Germinal center (tissue), 1 donor: ENCODE data around the gene SLC25A13.

Source experiments
- DNase-seq: peaks from one replicate; pipeline ENCODE4 v3.0.0; 2012; ENCODE audit warnings: mixed read lengths, low spot score

Gene SLC25A13

GRCh38 chr7:96238976-96239766 lies 82.7 kb downstream of the SLC25A13 start:
- no peak for DNase-seq

DNA sequence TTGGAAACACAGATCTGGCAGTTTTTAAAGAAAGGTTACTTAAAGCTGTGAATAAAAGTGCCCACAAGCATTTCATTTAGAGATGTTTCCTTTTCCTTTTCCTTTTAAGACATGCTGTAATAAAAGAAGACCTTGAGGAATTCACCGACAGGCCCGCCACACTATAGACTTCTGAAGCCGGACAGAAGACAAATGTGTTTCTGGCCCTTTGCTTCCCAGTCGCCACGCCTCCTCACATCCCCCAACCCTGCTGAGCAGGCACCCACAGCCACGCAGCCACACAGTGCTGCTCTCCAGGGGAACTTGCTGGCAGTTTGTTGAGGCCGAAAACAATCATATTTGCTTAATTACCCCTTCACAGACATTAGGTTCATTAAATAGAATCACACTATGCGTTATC lies 83.4 kb downstream of the SLC25A13 start:
- DNase-seq = no peak

DNA sequence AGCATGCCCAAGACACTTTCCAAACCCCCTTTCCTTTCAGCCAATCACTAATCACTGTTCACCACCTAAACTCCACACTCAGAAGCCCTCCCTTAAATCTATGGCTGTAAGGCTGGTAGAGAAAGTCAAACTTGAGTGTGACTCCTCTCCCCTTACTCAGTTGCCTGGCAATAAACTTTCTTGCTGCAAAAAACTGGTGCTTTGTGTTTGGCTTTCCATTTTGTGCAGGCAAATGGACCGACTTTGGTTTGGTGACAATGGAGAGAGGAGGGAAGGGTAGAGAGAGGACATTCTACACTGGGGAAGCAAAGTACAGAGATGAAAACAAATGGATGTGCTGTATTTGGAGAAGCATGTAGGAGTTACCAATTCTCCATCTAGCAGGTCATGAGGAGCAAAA lies 84.9 kb downstream of the SLC25A13 start:
- no peak for DNase-seq

- DNase-seq = no peak
These were observed 85.5 kb downstream of the SLC25A13 start for GRCh38 chr7:96236198-96237039.

DNA sequence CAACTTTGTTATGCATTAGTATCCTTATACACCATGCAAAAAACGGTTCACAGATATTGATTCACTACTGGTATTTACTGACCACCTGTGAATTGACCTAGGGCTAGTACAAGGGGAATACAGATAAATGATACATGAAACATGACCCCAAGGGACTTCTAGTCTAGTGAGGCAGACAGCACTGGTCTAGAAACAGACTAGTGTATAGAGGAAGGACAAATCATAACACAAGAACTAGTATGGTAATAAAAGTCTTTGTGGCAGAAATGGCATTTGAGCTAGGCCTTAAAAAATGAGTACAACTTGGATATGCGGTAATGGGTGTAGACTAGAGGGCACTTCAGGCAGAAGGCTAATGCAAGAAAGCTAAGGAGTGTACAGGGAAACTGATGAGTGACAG lies 86.6 kb downstream of the SLC25A13 start:
- no peak for DNase-seq

GRCh38 chr7:96233528-96234154 lies 88.3 kb downstream of the SLC25A13 start:
- no peak for DNase-seq

DNA sequence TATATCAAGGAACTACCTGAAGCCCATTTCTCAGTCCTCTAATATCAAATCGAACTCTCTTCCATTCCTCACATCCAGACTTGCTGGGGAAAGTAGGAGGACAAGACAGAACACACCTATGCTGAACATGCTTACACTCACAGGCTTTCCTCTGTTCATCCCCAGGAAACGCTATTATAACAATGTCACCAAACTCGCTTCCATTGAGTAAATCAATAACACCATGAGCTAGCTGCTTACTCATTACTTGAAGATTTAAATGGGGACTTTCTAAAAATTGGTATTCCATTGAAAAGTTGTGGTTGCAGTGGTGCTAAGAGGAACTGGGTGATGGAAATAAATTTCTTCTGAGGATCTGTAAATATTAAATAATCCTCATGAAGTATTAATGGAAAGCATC lies 88.8 kb downstream of the SLC25A13 start:
- DNase-seq = no peak

DNA sequence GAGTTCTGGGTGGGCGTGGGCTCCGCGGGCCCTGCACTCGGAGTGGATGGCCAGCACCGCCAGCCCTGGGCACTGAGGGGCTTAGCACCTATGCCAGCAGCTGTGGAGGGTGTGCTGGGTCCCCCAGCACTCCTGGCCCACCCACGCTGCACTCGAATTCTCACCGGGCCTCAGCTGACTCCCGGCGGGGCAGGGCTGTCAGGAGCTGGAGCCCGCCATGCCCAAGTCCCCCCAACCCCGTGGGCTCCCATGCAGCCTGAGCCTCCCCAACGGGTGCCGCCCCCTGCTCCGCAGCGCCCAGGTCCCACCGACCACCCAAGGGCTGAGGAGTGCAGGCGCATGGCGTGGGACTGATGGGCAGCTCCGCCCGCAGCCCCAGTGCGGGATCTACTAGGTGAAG lies 93.1 kb downstream of the SLC25A13 start:
- DNase-seq = no peak

DNA sequence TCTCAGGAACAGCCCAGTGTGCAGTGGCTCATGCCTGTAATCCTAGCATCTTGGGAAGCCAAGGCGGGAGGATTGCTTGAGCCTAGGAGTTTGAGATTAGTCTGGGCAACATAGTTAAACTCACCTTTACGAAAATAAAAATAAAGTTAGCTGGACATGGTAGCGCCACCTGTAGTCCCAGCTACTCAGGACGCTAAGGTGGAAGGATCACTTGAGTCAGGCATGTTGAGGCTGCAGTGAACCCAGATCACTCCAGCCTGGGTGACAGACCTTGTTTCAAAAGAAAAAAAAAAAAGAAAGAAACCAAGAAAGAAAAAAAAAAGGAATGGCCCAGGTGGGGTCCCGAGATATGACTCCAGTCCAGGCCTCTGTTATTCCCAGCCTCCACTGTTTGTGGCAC lies 96.6 kb downstream of the SLC25A13 start:
- DNase-seq = no peak

DNA sequence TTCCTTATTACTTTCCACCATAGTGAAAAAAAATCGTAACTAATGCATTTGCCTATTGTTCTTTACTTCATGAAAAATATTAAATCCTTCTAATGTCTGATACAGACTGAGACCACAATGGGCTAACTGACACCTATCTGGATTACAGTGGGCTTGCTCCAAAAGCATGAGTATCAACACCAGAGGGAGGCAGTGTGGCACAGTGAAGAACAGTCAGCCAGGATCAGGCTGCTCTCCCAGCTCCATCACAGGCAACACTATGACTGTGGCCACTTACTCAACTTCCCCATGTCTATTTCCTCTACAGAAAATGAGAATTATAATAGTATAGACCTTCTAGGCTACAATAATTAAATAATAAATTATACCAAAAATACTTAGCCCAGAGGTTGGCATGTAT lies 97.2 kb downstream of the SLC25A13 start:
- DNase-seq = no peak

GRCh38 chr7:96224073-96224472 lies 97.8 kb downstream of the SLC25A13 start:
- DNase-seq = no peak

DNA sequence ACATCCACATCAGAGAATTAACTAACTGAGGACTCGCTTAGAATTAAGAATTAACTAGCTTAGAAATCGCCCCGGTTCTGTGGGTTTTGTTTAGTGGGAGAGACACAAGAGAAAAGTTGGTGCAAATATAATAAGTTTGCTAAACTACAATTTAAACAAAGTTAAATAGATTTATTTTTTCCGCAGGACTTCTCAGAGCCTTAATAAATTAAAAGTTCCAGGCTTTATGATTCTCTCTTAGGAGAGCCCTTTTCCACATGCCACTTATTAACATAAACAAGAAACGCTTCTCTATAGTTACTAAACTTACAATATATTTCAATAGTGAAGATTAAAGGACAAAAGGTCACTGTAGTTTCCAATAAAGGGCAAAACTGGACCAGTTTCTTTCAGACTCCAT lies 100.0 kb downstream of the SLC25A13 start:
- no peak for DNase-seq

- no peak for DNase-seq
These were observed 102.3 kb downstream of the SLC25A13 start for GRCh38 chr7:96219378-96220130.

DNA sequence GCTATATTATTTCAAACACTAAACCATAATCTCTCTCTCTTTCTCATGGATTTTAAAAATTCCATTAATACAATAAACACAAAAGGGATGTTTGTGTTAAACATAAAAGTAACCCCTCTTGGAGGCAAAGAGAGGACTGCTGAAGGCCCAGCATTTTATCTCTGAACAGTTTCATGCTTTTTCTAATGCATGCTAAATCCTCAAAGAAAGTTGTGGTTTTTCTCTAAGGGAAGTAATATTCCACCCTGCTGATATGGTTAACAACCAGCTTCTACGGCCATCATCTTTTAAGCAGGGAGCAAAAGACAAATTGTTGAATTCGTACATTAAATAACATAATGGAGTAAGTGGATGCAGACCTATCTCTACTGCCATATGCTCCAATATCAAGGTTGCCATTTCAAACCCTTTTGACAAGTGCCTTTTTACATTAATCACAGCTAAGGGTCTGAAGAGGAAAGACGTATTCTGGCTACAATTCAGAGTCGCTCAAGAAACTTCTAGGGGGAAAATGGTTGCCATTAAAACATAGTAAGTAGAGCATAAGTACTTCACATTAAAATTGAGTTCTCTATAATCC lies 103.1 kb downstream of the SLC25A13 start:
- no peak for DNase-seq

- no peak for DNase-seq
These were observed 104.8 kb downstream of the SLC25A13 start for GRCh38 chr7:96217147-96217546.

GRCh38 chr7:96216373-96216772 lies 105.5 kb downstream of the SLC25A13 start:
- no peak for DNase-seq

DNA sequence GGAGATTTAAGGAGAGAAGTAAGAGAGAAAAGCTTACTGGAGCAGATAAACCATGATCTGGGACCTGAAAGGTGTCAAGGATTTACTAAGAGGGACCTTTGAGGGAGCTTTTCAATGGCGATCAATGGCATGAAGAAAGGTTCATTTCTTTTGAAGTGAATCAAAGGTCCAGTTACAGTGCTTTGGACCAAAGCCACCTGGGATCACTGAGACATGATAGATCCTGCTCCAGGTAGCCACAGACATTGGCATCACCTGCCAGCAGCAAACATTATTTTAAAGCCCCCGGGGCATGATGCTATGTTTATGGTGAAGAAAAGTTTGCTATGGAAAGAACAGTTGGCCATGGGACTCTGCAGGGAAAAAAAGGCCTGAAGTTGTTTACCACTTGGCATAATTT lies 109.4 kb downstream of the SLC25A13 start:
- DNase-seq = no peak

DNA sequence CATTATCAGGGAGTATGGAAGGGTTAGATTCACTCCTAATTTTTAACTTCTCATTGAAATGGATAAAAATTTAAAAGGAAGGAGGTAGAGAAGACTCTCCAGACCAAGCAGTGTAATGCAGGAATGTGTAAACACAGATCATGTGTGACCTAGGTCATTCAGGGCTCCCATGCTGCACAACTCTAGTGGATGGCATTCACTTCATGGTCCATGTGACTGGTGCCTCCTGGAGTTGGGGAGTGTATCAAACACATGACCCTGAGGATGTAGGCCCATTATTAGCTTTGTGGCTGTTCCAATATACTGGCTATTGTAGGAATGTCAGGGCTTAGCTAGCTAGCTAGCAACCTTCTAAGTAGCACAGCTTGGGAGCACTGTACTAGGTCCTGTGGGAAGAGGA lies 109.9 kb downstream of the SLC25A13 start:
- DNase-seq = no peak

DNA sequence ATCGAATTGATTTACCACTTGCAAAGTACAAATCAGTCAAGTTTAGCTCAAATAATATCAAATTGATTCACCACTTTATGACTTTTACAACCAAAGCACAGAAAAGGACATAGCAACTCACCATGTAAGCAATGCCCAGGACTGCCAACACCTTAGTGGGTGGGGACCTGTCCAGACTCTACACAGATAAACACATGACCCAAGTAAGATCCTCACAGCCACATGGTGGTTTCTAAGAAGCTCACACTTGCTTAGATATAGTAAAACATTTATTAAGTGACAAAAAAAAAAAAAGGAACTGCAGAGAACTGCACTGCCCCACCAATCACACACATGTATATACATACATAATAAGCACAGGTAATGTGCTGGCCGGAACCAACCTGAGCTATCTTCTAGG lies 116.2 kb downstream of the SLC25A13 start:
- no peak for DNase-seq

DNA sequence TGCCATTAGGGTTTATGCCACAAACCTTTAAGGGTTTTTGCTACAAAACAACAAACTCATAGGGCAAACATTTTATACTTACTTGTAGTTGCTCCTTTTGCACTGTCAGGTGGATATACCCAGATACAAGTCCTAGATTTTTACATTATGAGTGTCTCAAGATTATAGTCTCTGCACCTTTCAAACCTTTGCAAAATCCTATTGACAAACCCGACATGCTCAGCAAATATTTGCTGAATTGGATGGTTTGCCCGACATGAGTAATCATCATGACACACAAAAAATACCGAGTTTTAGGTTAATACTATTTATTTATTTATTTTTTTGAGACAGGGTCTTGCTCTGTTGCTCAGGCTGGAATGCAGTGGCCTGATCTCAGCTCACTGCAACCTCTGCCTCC lies 117.3 kb downstream of the SLC25A13 start:
- DNase-seq = no peak

DNA sequence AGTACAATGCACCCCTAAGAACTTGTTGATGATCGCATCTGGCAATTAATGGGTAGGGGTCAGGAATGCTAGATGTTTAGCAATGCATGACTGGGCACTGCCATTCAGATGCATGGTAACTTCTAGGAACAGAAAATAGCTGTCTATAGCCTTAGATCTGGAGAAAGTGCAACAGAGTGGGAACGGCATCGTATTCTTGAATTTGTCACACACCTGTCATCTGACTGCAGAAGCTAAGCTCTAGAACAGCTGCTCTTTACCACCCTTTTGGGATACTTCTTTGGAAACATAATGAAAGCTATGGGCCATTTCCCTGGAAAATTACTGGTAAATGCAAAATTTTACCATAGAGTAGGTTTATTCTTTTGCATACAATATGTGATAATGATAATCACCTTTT lies 118.1 kb downstream of the SLC25A13 start:
- no peak for DNase-seq

DNA sequence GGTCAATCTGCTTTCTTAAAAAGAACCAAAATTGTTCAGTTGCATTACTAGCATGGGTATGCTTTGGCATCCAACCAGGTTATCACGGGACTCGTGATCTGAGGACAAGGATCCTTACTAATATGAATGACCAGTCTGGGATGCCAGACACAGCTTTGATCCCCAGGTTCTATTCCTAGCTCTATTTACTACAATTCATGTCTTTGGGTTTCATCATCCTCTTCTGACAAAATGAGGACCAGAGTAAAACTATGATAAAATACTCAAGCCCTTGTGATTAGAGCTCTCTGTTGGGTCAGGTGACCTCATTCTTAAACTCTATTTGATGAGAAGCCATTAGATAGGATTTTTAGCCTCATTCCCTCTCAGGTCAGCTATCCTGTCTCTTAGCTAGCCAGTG lies 119.8 kb downstream of the SLC25A13 start:
- DNase-seq = no peak
